ENCODE data around the gene URB2. TPM values are rescaled to one million over a fixed set of nuclear protein-coding genes. Genes with fewer than 3 reads are reported as not detected.

The URB2 gene
- total RNA-seq, 1 donor from 2014 or later = 21.8 TPM

- H3K4me3 Mint-ChIP-seq = peak overlapping the region; percentile 88
- no peaks in the 10 kb centered on the region for H3K27me3 Mint-ChIP-seq
- CTCF ChIA-PET = interaction anchor here (2.8 kb wide), 1 partner anchor 66 kb away, joined by 11 read pairs; the partner anchor contains the start of gene ABCB10
- H3K9me3 Mint-ChIP-seq = no peaks in the 10 kb centered on the region
- ATAC-seq (ENCODE audit: low read depth) (peak; percentile 36), DNase-seq (peak; percentile 46)
- peaks cover 58% of the 10 kb centered on the region for H3K4me1 Mint-ChIP-seq
- TF ChIP-seq CTCF (IDR thresholded peaks at IDR 0.05) = no peak
- intact Hi-C loops (cut with micrococcal nuclease) = loop anchor here (5.0 kb wide), 1 partner anchor 283 kb away; the partner anchor contains the start of gene CCSAP
- H3K27ac Mint-ChIP-seq = peak overlapping the region; percentile 79
- POLR2A ChIA-PET = interaction anchor here (0.5 to 4.5 kb wide), 4 partner anchors 65 to 686 kb away, joined by 3 to 46 read pairs (median 4); partner anchors contain the start of genes ABCB10 and NUP133
- peaks cover 25% of the 10 kb centered on the region for H3K36me3 Mint-ChIP-seq (ENCODE audit: low read depth)
Measured at GRCh38 chr1:229625071-229625914, 754 bp upstream of the URB2 start.

GRCh38 chr1:229627003-229627402, 956 bp downstream of the URB2 start:
- H3K4me1 Mint-ChIP-seq = peaks cover 56% of the 10 kb centered on the region
- H3K36me3 Mint-ChIP-seq (ENCODE audit: low read depth) = peaks cover 32% of the 10 kb centered on the region
- no peak for TF ChIP-seq CTCF (IDR thresholded peaks at IDR 0.05)
- CTCF ChIA-PET = interaction anchor here (2.8 kb wide), 1 partner anchor 68 kb away, joined by 11 read pairs; the partner anchor contains the start of gene ABCB10
- no peak for ATAC-seq (ENCODE audit: low read depth)
- DNase-seq = no peak
- H3K9me3 Mint-ChIP-seq = no peaks in the 10 kb centered on the region
- no peaks in the 10 kb centered on the region for H3K27me3 Mint-ChIP-seq
- intact Hi-C loops (cut with micrococcal nuclease) = loop anchor here (2.0 to 5.0 kb wide), 4 partner anchors 285 to 1350 kb away; partner anchors contain the start of genes CCSAP, GALNT2 and RAB4A
- H3K27ac Mint-ChIP-seq = peak overlapping the region; percentile 92
- POLR2A ChIA-PET = interaction anchor here (0.5 to 4.5 kb wide), 4 partner anchors 8 to 368 kb away, joined by 4 to 46 read pairs (median 5); partner anchors contain the start of genes ABCB10 and NUP133
- H3K4me3 Mint-ChIP-seq = peak overlapping the region; percentile 99

- ATAC-seq (ENCODE audit: low read depth) (no peak), DNase-seq (no peak)
- H3K36me3 Mint-ChIP-seq (ENCODE audit: low read depth) = peaks cover 48% of the 10 kb centered on the region
- H3K9me3 Mint-ChIP-seq = no peaks in the 10 kb centered on the region
- ChIA-PET CTCF (no interaction called here), POLR2A (interaction anchor here (0.8 kb wide), 1 partner anchor 71 kb away, joined by 4 read pairs; the partner anchor contains the start of gene ABCB10)
- peaks cover 41% of the 10 kb centered on the region for H3K4me1 Mint-ChIP-seq
- no peak overlapping the region for H3K27ac Mint-ChIP-seq
- TF ChIP-seq CTCF (IDR thresholded peaks at IDR 0.05) = no peak
- no peaks in the 10 kb centered on the region for H3K27me3 Mint-ChIP-seq
- no peak overlapping the region for H3K4me3 Mint-ChIP-seq
- intact Hi-C loops (cut with micrococcal nuclease) = loop anchor here (5.0 kb wide), 1 partner anchor 287 kb away; the partner anchor contains the start of gene CCSAP
Measured at GRCh38 chr1:229629261-229629660, 3.2 kb downstream of the URB2 start.

GRCh38 chr1:229631148-229631547, 5.1 kb downstream of the URB2 start:
- Mint-ChIP-seq H3K4me1 (peaks cover 31% of the 10 kb centered on the region), H3K27ac (no peak overlapping the region), H3K9me3 (no peaks in the 10 kb centered on the region), H3K36me3 (ENCODE audit: low read depth) (peaks cover 64% of the 10 kb centered on the region), H3K4me3 (no peak overlapping the region), H3K27me3 (no peaks in the 10 kb centered on the region)
- intact Hi-C loops (cut with micrococcal nuclease) = no loop called here
- ATAC-seq (ENCODE audit: low read depth) (no peak), DNase-seq (no peak)
- ChIA-PET CTCF (interaction anchor here (1.7 kb wide), 1 partner anchor 72 kb away, joined by 4 read pairs; the partner anchor contains the start of gene ABCB10), POLR2A (no interaction called here)
- TF ChIP-seq CTCF (IDR thresholded peaks at IDR 0.05) = no peak

- CTCF ChIA-PET = no interaction called here
- peaks cover 25% of the 10 kb centered on the region for H3K4me1 Mint-ChIP-seq
- POLR2A ChIA-PET = no interaction called here
- no peaks in the 10 kb centered on the region for H3K9me3 Mint-ChIP-seq
- DNase-seq (no peak), ATAC-seq (ENCODE audit: low read depth) (no peak)
- H3K27ac Mint-ChIP-seq = no peak overlapping the region
- peaks cover 68% of the 10 kb centered on the region for H3K36me3 Mint-ChIP-seq (ENCODE audit: low read depth)
- TF ChIP-seq CTCF (IDR thresholded peaks at IDR 0.05) = no peak
- intact Hi-C loops (cut with micrococcal nuclease) = no loop called here
- H3K27me3 Mint-ChIP-seq = no peaks in the 10 kb centered on the region
- H3K4me3 Mint-ChIP-seq = no peak overlapping the region
Measured at GRCh38 chr1:229631966-229632365, 5.9 kb downstream of the URB2 start.

Measured in activated B cell treated with CpG ODN at 0.5 μM for 24 hours (primary cell).